Subcutaneous adipose tissue (tissue), 4 donors: ENCODE data around the gene KRTAP1-1. TPM values are rescaled to one million over a fixed set of nuclear protein-coding genes. Genes with fewer than 3 reads are reported as not detected.
"Not testable (repeated sequence)": the region's sequence is repeated elsewhere in the genome, so short reads cannot be mapped to it uniquely, and the experiment has no call there.

Source experiments
- total RNA-seq, 4 donors: library from RNA; depleted of rRNA; stranded (reverse); fragments of >200 nt; gene quantifications; one replicate each; pipeline ENCODE4 v1.1.0, GENCODE V29; 2016
- TF ChIP-seq, protein P1 (sequence below): fragments of 450-650 bp; IDR thresholded peaks from one replicate; pipeline ENCODE4 v1.5.1; 2016; ENCODE audit warnings: low read depth, mild to moderate bottlenecking, control low read depth, antibody characterized with exemption, moderate library complexity

The KRTAP1-1 gene
- total RNA-seq, 4 donors from 2014 or later: not detected

GRCh38 chr17:41046735-41047465, 5.7 kb upstream of the KRTAP1-1 start, which contains the start of gene KRTAP2-1:
Gene KRTAP2-1 (minus strand): TSS chr17:41047316. CDS start chr17:41047267, 49 bp downstream.
- TF ChIP-seq, protein P1, sequence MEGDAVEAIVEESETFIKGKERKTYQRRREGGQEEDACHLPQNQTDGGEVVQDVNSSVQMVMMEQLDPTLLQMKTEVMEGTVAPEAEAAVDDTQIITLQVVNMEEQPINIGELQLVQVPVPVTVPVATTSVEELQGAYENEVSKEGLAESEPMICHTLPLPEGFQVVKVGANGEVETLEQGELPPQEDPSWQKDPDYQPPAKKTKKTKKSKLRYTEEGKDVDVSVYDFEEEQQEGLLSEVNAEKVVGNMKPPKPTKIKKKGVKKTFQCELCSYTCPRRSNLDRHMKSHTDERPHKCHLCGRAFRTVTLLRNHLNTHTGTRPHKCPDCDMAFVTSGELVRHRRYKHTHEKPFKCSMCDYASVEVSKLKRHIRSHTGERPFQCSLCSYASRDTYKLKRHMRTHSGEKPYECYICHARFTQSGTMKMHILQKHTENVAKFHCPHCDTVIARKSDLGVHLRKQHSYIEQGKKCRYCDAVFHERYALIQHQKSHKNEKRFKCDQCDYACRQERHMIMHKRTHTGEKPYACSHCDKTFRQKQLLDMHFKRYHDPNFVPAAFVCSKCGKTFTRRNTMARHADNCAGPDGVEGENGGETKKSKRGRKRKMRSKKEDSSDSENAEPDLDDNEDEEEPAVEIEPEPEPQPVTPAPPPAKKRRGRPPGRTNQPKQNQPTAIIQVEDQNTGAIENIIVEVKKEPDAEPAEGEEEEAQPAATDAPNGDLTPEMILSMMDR: not testable (repeated sequence)

- TF ChIP-seq, protein P1: no peak
Observed at GRCh38 chr17:41042953-41043352, 1.7 kb upstream of the KRTAP1-1 start.

GRCh38 chr17:41037853-41038350, 3.3 kb downstream of the KRTAP1-1 start:
- TF ChIP-seq, protein P1: no peak

GRCh38 chr17:41034346-41034935, 6.8 kb downstream of the KRTAP1-1 start, which contains the start of gene KRTAP1-3:
Gene KRTAP1-3 (minus strand): TSS chr17:41034874. CDS start chr17:41034821, 53 bp downstream.
- TF ChIP-seq, protein P1: not testable (repeated sequence)

GRCh38 chr17:41029633-41030245, 11.5 kb downstream of the KRTAP1-1 start, which contains the start of gene KRTAP1-4:
Gene KRTAP1-4 (minus strand): TSS chr17:41030195. CDS start chr17:41030078, 117 bp downstream.
- TF ChIP-seq, protein P1: no peak

- TF ChIP-seq, protein P1: no peak
Observed at GRCh38 chr17:41026715-41027471, 14.4 kb downstream of the KRTAP1-1 start, which contains the start of gene KRTAP1-5. Gene KRTAP1-5 (minus strand): TSS chr17:41027208. CDS start chr17:41027155, 53 bp downstream.
